Esophagus squamous epithelium (tissue), 5 donors: ENCODE data around the gene CYP3A5. TPM values are rescaled to one million over a fixed set of nuclear protein-coding genes. Genes with fewer than 3 reads are reported as not detected.
"Not testable (repeated sequence)": the region's sequence is repeated elsewhere in the genome, so short reads cannot be mapped to it uniquely, and the experiment has no call there.

Source experiments
- DNase-seq: peaks from one replicate; lab custom pipeline; 2025; lab: John Stamatoyannopoulos, UW
- H3K27ac ChIP-seq, 4 donors: fragments of 200-600 bp; sonication (generic); one replicate each; pipeline ENCODE4 v1.5.1; 2016 to 2019; ENCODE audit warnings: mild to moderate bottlenecking in 1 of 4
- H3K27me3 ChIP-seq, 4 donors: fragments of 200-600 bp; sonication (generic); 1 replicate in 3 of 4; 2 replicates in 1 of 4; pipeline versions ENCODE4 v1.5.1 to v1.6.0; 2017 to 2021; ENCODE audit warnings: antibody characterized with exemption in 1 of 4
- H3K36me3 ChIP-seq, 3 donors: fragments of 200-600 bp; sonication (generic); one replicate each; pipeline ENCODE4 v1.5.1; 2016 to 2019
- H3K4me1 ChIP-seq, 3 donors: fragments of 200-600 bp; sonication (generic); one replicate each; pipeline ENCODE4 v1.5.1; 2017 to 2019
- H3K4me3 ChIP-seq, 4 donors: fragments of 200-600 bp; sonication (generic); 1 replicate in 3 of 4; 2 replicates in 1 of 4; pipeline ENCODE4 v1.5.1; 2016 to 2019; ENCODE audit warnings: mild to moderate bottlenecking in 2 of 4, moderate library complexity in 1 of 4
- H3K9me3 ChIP-seq, 3 donors: fragments of 200-600 bp; sonication (generic); one replicate each; pipeline ENCODE4 v1.5.1; 2016 to 2019
- CTCF ChIP-seq, 6 experiments: fragments of 450-650 bp in 4 of 6; fragments of 200-600 bp in 2 of 6; sonication (generic) in 2 of 6; IDR thresholded peaks; one replicate each; pipeline ENCODE4 v1.5.1; 2016 to 2019; ENCODE audit warnings: antibody characterized with exemption in 6 of 6, mild to moderate bottlenecking in 4 of 6, moderate library complexity in 4 of 6
- POLR2A ChIP-seq, 4 donors: fragments of 450-650 bp; IDR thresholded peaks; one replicate each; pipeline ENCODE4 v1.6.1; 2017; ENCODE audit warnings: antibody characterized with exemption in 4 of 4, mild to moderate bottlenecking in 4 of 4, moderate library complexity in 3 of 4
- WGBS, 2 donors: methylation state at CpG; one replicate each; pipeline ENCODE4 v1.1.5; 2018; 5-methylcytosine and 5-hydroxymethylcytosine counted together
- intact Hi-C: fragments of 100-400 bp; cut with DNase I; formaldehyde crosslinking; loops from one replicate; pipeline ENCODE4 v1.15.0; 2022
- total RNA-seq, 4 donors: library from RNA; depleted of rRNA; stranded (reverse); fragments of >200 nt; gene quantifications; one replicate each; pipeline ENCODE4 v1.1.0, GENCODE V29; 2016
- donor health status: DM: yes; HTN: yes; CAD: no.

CYP3A5 gene
- total RNA-seq, 4 donors from 2014 or later, result 34.5 to 99.8 (median 79.1) TPM

- peaks cover 0 to 26% (median 6%) of the 10 kb centered on the region in 3 donors for H3K4me1 ChIP-seq
- H3K27me3 ChIP-seq, result no peaks in the 10 kb centered on the region
- no peak overlapping the region for H3K27ac ChIP-seq
- no peaks in the 10 kb centered on the region for H3K9me3 ChIP-seq
- intact Hi-C loops, result no loop called here
- no peaks in the 10 kb centered on the region for H3K36me3 ChIP-seq
- TF ChIP-seq POLR2A (IDR thresholded peaks at IDR 0.05), result no peak
- no peak for TF ChIP-seq CTCF (IDR thresholded peaks at IDR 0.05)
- DNase-seq, result no peak
- no peak overlapping the region for H3K4me3 ChIP-seq
- whole genome bisulfite sequencing, 2 donors, result 47 to 80% methylated on average over 1 of the region's 1 CpG
These were observed 15.1 kb upstream of the CYP3A5 start for GRCh38 chr7:99694912-99695304.

- TF ChIP-seq CTCF (IDR thresholded peaks at IDR 0.05), result no peak
- TF ChIP-seq POLR2A (IDR thresholded peaks at IDR 0.05), result no peak
- WGBS, 2 donors, result 86 to 91% methylated on average over 5 of the region's 5 CpGs
- Histone ChIP-seq H3K4me1 (peaks cover 0 to 21% (median 2%) of the 10 kb centered on the region in 3 donors), H3K27me3 (no peaks in the 10 kb centered on the region), H3K4me3 (no peak overlapping the region), H3K9me3 (no peaks in the 10 kb centered on the region), H3K27ac (no peak overlapping the region), H3K36me3 (no peaks in the 10 kb centered on the region)
- intact Hi-C loops, result no loop called here
- DNase-seq, result no peak
These were observed 14.6 kb upstream of the CYP3A5 start for GRCh38 chr7:99694201-99694911.

- DNase-seq, result no peak
- 49 to 64% methylated on average over 3 to 8 of the region's 9 CpGs for WGBS, 2 donors
- intact Hi-C loops, result no loop called here
- Histone ChIP-seq H3K27ac (no peak overlapping the region), H3K4me1 (peaks cover 0 to 14% (median 0%) of the 10 kb centered on the region in 3 donors), H3K4me3 (no peak overlapping the region), H3K27me3 (no peaks in the 10 kb centered on the region), H3K36me3 (no peaks in the 10 kb centered on the region), H3K9me3 (no peaks in the 10 kb centered on the region)
- no peak for TF ChIP-seq CTCF (IDR thresholded peaks at IDR 0.05)
- no peak for TF ChIP-seq POLR2A (IDR thresholded peaks at IDR 0.05)
These were observed 13.8 kb upstream of the CYP3A5 start for GRCh38 chr7:99693427-99694200.

- no peak for TF ChIP-seq CTCF (IDR thresholded peaks at IDR 0.05)
- TF ChIP-seq POLR2A (IDR thresholded peaks at IDR 0.05), result no peak
- Histone ChIP-seq H3K27ac (no peak overlapping the region), H3K27me3 (no peaks in the 10 kb centered on the region), H3K4me3 (no peak overlapping the region), H3K4me1 (peaks cover 0 to 9% (median 0%) of the 10 kb centered on the region in 3 donors), H3K9me3 (no peaks in the 10 kb centered on the region), H3K36me3 (no peaks in the 10 kb centered on the region)
- WGBS, 2 donors, result 63% methylated on average over 5 of the region's 5 CpGs; no CpG with 5 or more reads in 1 of the 2 donors
- intact Hi-C loops, result no loop called here
- DNase-seq, result no peak
These were observed 13.3 kb upstream of the CYP3A5 start for GRCh38 chr7:99693100-99693426.

- intact Hi-C loops, H3K36me3 ChIP-seq, H3K4me1 ChIP-seq, H3K4me3 ChIP-seq, H3K27ac ChIP-seq, H3K27me3 ChIP-seq, DNase-seq, H3K9me3 ChIP-seq: not testable (repeated sequence)
- 71 to 76% methylated on average over 6 of the region's 6 CpGs for WGBS, 2 donors
These were observed 12.8 kb upstream of the CYP3A5 start for GRCh38 chr7:99692563-99692962.

- H3K27ac ChIP-seq, H3K27me3 ChIP-seq, intact Hi-C loops, DNase-seq, H3K36me3 ChIP-seq, H3K4me3 ChIP-seq, H3K9me3 ChIP-seq, H3K4me1 ChIP-seq: not testable (repeated sequence)
- 89 to 100% methylated on average over 1 of the region's 1 CpG for WGBS, 2 donors
These were observed 11.9 kb upstream of the CYP3A5 start for GRCh38 chr7:99691658-99692057.

GRCh38 chr7:99690918-99691317 lies 11.1 kb upstream of the CYP3A5 start:
- H3K4me3 ChIP-seq, H3K27me3 ChIP-seq, H3K27ac ChIP-seq, DNase-seq, intact Hi-C loops, H3K9me3 ChIP-seq, H3K36me3 ChIP-seq: not testable (repeated sequence)
- H3K4me1 ChIP-seq, result peaks cover 0 to 13% (median 4%) of the 10 kb centered on the region in 3 donors
- 87 to 94% methylated on average over 4 of the region's 4 CpGs for WGBS, 2 donors

- WGBS, 2 donors, result 80 to 89% methylated on average over 3 to 4 of the region's 14 CpGs
- H3K27me3 ChIP-seq, H3K4me1 ChIP-seq, intact Hi-C loops, DNase-seq, H3K27ac ChIP-seq, H3K9me3 ChIP-seq, H3K4me3 ChIP-seq, H3K36me3 ChIP-seq: not testable (repeated sequence)
These were observed 6.2 kb upstream of the CYP3A5 start for GRCh38 chr7:99685871-99686608.
